Neural cell (in vitro differentiated cells): ENCODE measurements around the gene COL6A3.

ENCODE experiments used
- EP300 ChIP-seq: fragments of 450-650 bp; conservative IDR thresholded peaks from 2 replicates; pipeline ENCODE4 v1.6.1; 2014; ENCODE audit warnings: antibody characterized with exemption, mild to moderate bottlenecking, moderate library complexity; ENCODE audit not compliant: poor library complexity, severe bottlenecking
- EZH2 ChIP-seq: fragments of 200-600, 300-800 bp; shearing (Covaris generic), sonication (generic); IDR thresholded peaks from 2 replicates; pipeline ENCODE4 v1.6.1; 2014; ENCODE audit warnings: antibody characterized with exemption, low read length, borderline replicate concordance, mild to moderate bottlenecking; ENCODE audit not compliant: insufficient read depth, poor library complexity, severe bottlenecking
- MXI1 ChIP-seq: fragments of 450-650 bp; conservative IDR thresholded peaks from 2 replicates; pipeline ENCODE4 v1.6.1; 2014; ENCODE audit warnings: antibody characterized with exemption, mild to moderate bottlenecking; ENCODE audit not compliant: poor library complexity, severe bottlenecking
- POLR2AphosphoS5 ChIP-seq: IDR thresholded peaks from 2 replicates; pipeline ENCODE4 v1.6.1; 2012
- SMC3 ChIP-seq: fragments of 450-650 bp; conservative IDR thresholded peaks from 2 replicates; pipeline ENCODE4 v1.6.1; 2014; ENCODE audit warnings: antibody characterized with exemption, mild to moderate bottlenecking, moderate library complexity; ENCODE audit not compliant: poor library complexity
- TF ChIP-seq, protein P1 (sequence below): fragments of 450-650 bp; IDR thresholded peaks from 2 replicates; pipeline ENCODE4 v1.5.1; 2014; ENCODE audit warnings: antibody characterized with exemption, mild to moderate bottlenecking, moderate library complexity; ENCODE audit not compliant: poor library complexity, severe bottlenecking
- TF ChIP-seq, protein P2 (sequence below): IDR thresholded peaks from 2 replicates; pipeline ENCODE4 v1.6.1; 2012; ENCODE audit warnings: borderline replicate concordance

- no peak for TF ChIP-seq MXI1
- TF ChIP-seq, protein P1, sequence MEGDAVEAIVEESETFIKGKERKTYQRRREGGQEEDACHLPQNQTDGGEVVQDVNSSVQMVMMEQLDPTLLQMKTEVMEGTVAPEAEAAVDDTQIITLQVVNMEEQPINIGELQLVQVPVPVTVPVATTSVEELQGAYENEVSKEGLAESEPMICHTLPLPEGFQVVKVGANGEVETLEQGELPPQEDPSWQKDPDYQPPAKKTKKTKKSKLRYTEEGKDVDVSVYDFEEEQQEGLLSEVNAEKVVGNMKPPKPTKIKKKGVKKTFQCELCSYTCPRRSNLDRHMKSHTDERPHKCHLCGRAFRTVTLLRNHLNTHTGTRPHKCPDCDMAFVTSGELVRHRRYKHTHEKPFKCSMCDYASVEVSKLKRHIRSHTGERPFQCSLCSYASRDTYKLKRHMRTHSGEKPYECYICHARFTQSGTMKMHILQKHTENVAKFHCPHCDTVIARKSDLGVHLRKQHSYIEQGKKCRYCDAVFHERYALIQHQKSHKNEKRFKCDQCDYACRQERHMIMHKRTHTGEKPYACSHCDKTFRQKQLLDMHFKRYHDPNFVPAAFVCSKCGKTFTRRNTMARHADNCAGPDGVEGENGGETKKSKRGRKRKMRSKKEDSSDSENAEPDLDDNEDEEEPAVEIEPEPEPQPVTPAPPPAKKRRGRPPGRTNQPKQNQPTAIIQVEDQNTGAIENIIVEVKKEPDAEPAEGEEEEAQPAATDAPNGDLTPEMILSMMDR = no peak
- TF ChIP-seq POLR2AphosphoS5 = no peak
- TF ChIP-seq EZH2 = no peak
- TF ChIP-seq, protein P2, sequence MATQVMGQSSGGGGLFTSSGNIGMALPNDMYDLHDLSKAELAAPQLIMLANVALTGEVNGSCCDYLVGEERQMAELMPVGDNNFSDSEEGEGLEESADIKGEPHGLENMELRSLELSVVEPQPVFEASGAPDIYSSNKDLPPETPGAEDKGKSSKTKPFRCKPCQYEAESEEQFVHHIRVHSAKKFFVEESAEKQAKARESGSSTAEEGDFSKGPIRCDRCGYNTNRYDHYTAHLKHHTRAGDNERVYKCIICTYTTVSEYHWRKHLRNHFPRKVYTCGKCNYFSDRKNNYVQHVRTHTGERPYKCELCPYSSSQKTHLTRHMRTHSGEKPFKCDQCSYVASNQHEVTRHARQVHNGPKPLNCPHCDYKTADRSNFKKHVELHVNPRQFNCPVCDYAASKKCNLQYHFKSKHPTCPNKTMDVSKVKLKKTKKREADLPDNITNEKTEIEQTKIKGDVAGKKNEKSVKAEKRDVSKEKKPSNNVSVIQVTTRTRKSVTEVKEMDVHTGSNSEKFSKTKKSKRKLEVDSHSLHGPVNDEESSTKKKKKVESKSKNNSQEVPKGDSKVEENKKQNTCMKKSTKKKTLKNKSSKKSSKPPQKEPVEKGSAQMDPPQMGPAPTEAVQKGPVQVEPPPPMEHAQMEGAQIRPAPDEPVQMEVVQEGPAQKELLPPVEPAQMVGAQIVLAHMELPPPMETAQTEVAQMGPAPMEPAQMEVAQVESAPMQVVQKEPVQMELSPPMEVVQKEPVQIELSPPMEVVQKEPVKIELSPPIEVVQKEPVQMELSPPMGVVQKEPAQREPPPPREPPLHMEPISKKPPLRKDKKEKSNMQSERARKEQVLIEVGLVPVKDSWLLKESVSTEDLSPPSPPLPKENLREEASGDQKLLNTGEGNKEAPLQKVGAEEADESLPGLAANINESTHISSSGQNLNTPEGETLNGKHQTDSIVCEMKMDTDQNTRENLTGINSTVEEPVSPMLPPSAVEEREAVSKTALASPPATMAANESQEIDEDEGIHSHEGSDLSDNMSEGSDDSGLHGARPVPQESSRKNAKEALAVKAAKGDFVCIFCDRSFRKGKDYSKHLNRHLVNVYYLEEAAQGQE = no peak
- TF ChIP-seq SMC3 = no peak
- TF ChIP-seq EP300 = no peak
These were observed 9.9 kb upstream of the COL6A3 start for GRCh38 chr2:237423891-237424290.
